ENCODE measurements around the gene EDRF1. TPM values are rescaled to one million over a fixed set of nuclear protein-coding genes. Genes with fewer than 3 reads are reported as not detected.

EDRF1 gene
- total and polyA plus RNA-seq, 2 of the 4 experiments (the other 2 are of a cell fraction) = 17.0 to 24.9 TPM

DNA sequence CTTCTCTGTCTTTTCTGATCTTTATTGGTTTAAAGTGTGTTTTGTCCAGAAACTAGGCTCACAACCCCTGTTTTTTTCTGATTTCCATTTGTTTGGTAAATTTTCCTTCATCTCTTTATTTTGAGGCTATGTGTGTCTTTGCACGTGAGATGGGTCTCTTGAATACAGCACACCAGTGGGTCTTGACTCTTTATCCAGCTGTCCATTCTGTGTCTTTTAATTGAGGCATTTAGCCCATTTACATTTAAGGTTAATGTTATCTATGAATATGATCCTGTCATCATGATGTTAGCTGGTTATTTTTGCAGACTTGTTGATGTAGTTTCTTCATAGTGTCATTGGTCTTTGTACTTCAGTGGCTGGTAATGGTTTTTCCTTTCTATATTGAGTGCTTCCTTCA, 46.6 kb upstream of the EDRF1 start:
- Histone ChIP-seq H2AFZ (replicated peaks; ENCODE audit: low read length, poor library complexity) (no peak overlapping the region), H3K9ac (ENCODE audit: low read depth, low read length) (no peak overlapping the region), H3K4ac (ENCODE audit: low read depth, low read length) (no peak overlapping the region), H2BK15ac (ENCODE audit: low read depth, low read length) (no peak overlapping the region), H3K4me2 (ENCODE audit: low read depth, low read length) (no peak overlapping the region), H4K91ac (ENCODE audit: insufficient read depth, low read depth, low read length) (no peak overlapping the region), H3K4me3 (ENCODE audit: insufficient read depth, low read depth, low read length) (no peak overlapping the region), H4K5ac (ENCODE audit: low read depth, low read length) (no peak overlapping the region), H3K9me3 (ENCODE audit: control insufficient read depth, insufficient read depth, low read length) (no peaks in the 10 kb centered on the region), H3K56ac (ENCODE audit: extremely low read depth, insufficient read depth, low read length) (no peak overlapping the region), H2BK120ac (ENCODE audit: low read depth, low read length) (no peak overlapping the region), H2BK20ac (ENCODE audit: low read depth, low read length) (no peak overlapping the region), H2AK9ac (replicated peaks; ENCODE audit: low read depth, low read length, poor library complexity) (no peak overlapping the region), H3K9me1 (ENCODE audit: insufficient read depth, low read length) (no peaks in the 10 kb centered on the region), H4K20me1 (ENCODE audit: insufficient read depth, low read length) (no peaks in the 10 kb centered on the region), H3K27ac (ENCODE audit: insufficient read depth, low read length) (no peak overlapping the region), H2BK5ac (ENCODE audit: low read depth, low read length, poor library complexity, severe bottlenecking) (no peak overlapping the region), H3K4me1 (ENCODE audit: control insufficient read depth, insufficient read depth, low read length) (no peaks in the 10 kb centered on the region), H3K79me1 (ENCODE audit: low read depth in 1 of 2, low read length in 2 of 2) (no peaks in the 10 kb centered on the region), H3K18ac (ENCODE audit: low read depth, low read length) (no peak overlapping the region), H3K14ac (replicated peaks; ENCODE audit: low read depth, low read length) (no peak overlapping the region), H2AK5ac (ENCODE audit: low read depth, low read length) (no peak overlapping the region), H3K23ac (ENCODE audit: low read depth, low read length) (no peak overlapping the region), H3K36me3 (ENCODE audit: control insufficient read depth, insufficient read depth, low read length) (no peaks in the 10 kb centered on the region), H4K8ac (ENCODE audit: low read depth in 2 of 2, low read length in 2 of 2) (no peak overlapping the region), H3K27me3 (ENCODE audit: control insufficient read depth, insufficient read depth, low read length) (no peaks in the 10 kb centered on the region)
- POLR2A ChIA-PET (ENCODE audit: unreplicated experiment) = no interaction called here
- dilution Hi-C loops (cut with HindIII; ENCODE audit: low sequenced_read_pairs, unreplicated experiment) = no loop called here
- intact Hi-C loops (cut with micrococcal nuclease) = no loop called here
- no CpG with 5 or more reads among the region's 1 CpG for WGBS, 2 experiments (ENCODE audit: extremely low coverage in 2 of 2, insufficient read length in 1 of 2)
- no TSS peak for BruUV-seq (replicated peaks)
- in situ Hi-C loops (cut with MboI; ENCODE audit: low sequenced_read_pairs) = no loop called here
- TF ChIP-seq MAZ (IDR thresholded peaks at IDR 0.05; ENCODE audit: borderline replicate concordance, low read depth, low read length) (no peak), CHD1 (IDR thresholded peaks at IDR 0.05; ENCODE audit: low read depth, low read length) (no peak), CTCF (conservative IDR thresholded peaks at IDR 0.05; ENCODE audit: low read depth, low read length) (no peak), RFX5 (IDR thresholded peaks at IDR 0.05; ENCODE audit: low read depth, low read length) (no peak), MAFK (IDR thresholded peaks at IDR 0.05; ENCODE audit: low read depth, low read length) (no peak), CEBPB (IDR thresholded peaks at IDR 0.05; ENCODE audit: low read depth, low read length) (no peak), NFE2L2 (IDR thresholded peaks at IDR 0.05; ENCODE audit: low read depth, low read length) (no peak), POLR2A (IDR thresholded peaks at IDR 0.05; ENCODE audit: low read depth, low read length) (no peak), BHLHE40 (IDR thresholded peaks at IDR 0.05; ENCODE audit: low read depth, low read length) (no peak), SMC3 (IDR thresholded peaks at IDR 0.05; ENCODE audit: low read depth, low read length) (no peak), MXI1 (IDR thresholded peaks at IDR 0.05; ENCODE audit: borderline replicate concordance, low read depth, low read length) (no peak), RCOR1 (IDR thresholded peaks at IDR 0.05; ENCODE audit: insufficient replicate concordance, low read length) (no peak)
- TF ChIP-seq, protein P1, sequence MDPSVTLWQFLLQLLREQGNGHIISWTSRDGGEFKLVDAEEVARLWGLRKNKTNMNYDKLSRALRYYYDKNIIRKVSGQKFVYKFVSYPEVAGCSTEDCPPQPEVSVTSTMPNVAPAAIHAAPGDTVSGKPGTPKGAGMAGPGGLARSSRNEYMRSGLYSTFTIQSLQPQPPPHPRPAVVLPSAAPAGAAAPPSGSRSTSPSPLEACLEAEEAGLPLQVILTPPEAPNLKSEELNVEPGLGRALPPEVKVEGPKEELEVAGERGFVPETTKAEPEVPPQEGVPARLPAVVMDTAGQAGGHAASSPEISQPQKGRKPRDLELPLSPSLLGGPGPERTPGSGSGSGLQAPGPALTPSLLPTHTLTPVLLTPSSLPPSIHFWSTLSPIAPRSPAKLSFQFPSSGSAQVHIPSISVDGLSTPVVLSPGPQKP (IDR thresholded peaks at IDR 0.05; ENCODE audit: borderline replicate concordance, low read depth, low read length) = no peak
- no peak for ATAC-seq (ENCODE audit: low read depth)
- CTCF ChIA-PET = interaction anchor here (1.0 kb wide), 1 partner anchor 10 kb away, joined by 4 read pairs; no protein-coding TSS in a partner anchor
- DNase-seq = no peak

Measured in IMR-90 (cell line).